GM12875 (cell line): ENCODE measurements around the gene MYH9.
"Not testable (repeated sequence)": the region's sequence is repeated elsewhere in the genome, so short reads cannot be mapped to it uniquely, and the experiment has no call there.

Experiments
- H3K4me3 ChIP-seq: one replicate; pipeline ENCODE4 v1.5.1; 2011; ENCODE audit warnings: low read depth, low read length, control low read depth
- CTCF ChIP-seq: IDR thresholded peaks from 2 replicates; pipeline ENCODE4 v1.5.1; 2011; ENCODE audit warnings: low read depth, mild to moderate bottlenecking, control low read depth, inconsistent platforms, low read length, moderate library complexity, borderline replicate concordance; ENCODE audit not compliant: insufficient read depth

Gene MYH9

GRCh38 chr22:36277482-36278291 is 110.1 kb downstream of the MYH9 start:
- no peak overlapping the region for H3K4me3 ChIP-seq
- TF ChIP-seq CTCF: peak; percentile 91

GRCh38 chr22:36274531-36274930 is 113.2 kb downstream of the MYH9 start:
- TF ChIP-seq CTCF: no peak
- H3K4me3 ChIP-seq: no peak overlapping the region

- H3K4me3 ChIP-seq: not testable (repeated sequence)
These were observed 115.8 kb downstream of the MYH9 start for GRCh38 chr22:36271951-36272350.

- H3K4me3 ChIP-seq: not testable (repeated sequence)
These were observed 116.5 kb downstream of the MYH9 start for GRCh38 chr22:36271231-36271630.

- H3K4me3 ChIP-seq: no peak overlapping the region
- TF ChIP-seq CTCF: no peak
These were observed 119.8 kb downstream of the MYH9 start for GRCh38 chr22:36267896-36268485.

GRCh38 chr22:36267058-36267457 is 120.7 kb downstream of the MYH9 start:
- no peak overlapping the region for H3K4me3 ChIP-seq
- no peak for TF ChIP-seq CTCF

GRCh38 chr22:36263886-36264664 is 123.7 kb downstream of the MYH9 start:
- H3K4me3 ChIP-seq: not testable (repeated sequence)

GRCh38 chr22:36263216-36263673 is 124.5 kb downstream of the MYH9 start:
- H3K4me3 ChIP-seq: not testable (repeated sequence)

GRCh38 chr22:36262307-36262706 is 125.5 kb downstream of the MYH9 start:
- H3K4me3 ChIP-seq: not testable (repeated sequence)

- not testable (repeated sequence) for H3K4me3 ChIP-seq
These were observed 126.1 kb downstream of the MYH9 start for GRCh38 chr22:36261675-36262074.
